ENCODE data around the gene BCL11A.

- no peak for TF ChIP-seq CTCF (IDR thresholded peaks at IDR 0.05)
- no peak for TF ChIP-seq POLR2A (IDR thresholded peaks at IDR 0.05)
Observed at GRCh38 chr2:60497500-60497899, 56.0 kb downstream of the BCL11A start.

All from esophagus squamous epithelium (tissue), 4 donors.